Tibial nerve (tissue), 3 donors: Measurements from ENCODE around the gene SYTL3.

ENCODE experiments used
- POLR2A ChIP-seq, 2 donors: fragments of 450-650 bp; IDR thresholded peaks; one replicate each; pipeline ENCODE4 v1.6.1; 2017; ENCODE audit warnings: antibody characterized with exemption in 2 of 2, mild to moderate bottlenecking in 2 of 2, moderate library complexity in 2 of 2
- TF ChIP-seq, protein P1 (sequence below), 5 experiments: fragments of 200-600 bp in 3 of 5; fragments of 450-650 bp in 2 of 5; sonication (generic) in 3 of 5; IDR thresholded peaks; one replicate each; pipeline ENCODE4 v1.5.1; 2016 to 2019; ENCODE audit warnings: antibody characterized with exemption in 5 of 5, mild to moderate bottlenecking in 3 of 5, moderate library complexity in 2 of 5

DNA sequence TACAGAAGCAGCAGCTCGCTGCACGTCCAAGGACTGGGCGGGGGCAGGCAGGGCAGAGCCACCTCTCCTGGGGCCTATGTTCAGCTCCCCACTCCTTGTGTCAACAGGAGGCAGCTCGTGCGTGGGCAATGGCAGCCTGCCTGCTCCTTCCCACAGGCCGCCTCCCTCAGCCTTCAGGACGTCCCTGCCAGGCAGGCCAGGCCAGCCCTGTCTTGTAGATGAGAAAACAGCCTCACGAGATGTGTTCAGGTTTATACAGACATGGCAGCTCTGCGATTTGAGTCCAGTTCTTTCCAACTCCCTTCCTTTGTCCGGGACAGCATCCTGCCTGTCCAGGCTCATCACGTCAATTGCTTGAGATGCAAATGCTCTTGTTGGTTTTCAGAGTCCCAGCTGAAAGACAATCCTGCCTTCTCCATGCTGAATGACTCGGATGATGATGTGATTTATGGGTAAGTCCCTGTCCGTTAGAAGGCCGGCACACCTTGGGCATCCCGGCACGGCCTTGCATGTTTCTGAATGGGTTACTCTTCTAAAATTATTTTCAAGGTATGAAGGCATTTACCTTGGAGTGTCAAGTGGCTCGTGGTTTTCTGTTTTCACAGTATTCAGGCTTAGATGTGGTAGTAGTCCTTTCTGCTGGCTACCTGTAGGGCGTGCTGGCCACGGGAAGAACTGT lies 18.8 kb upstream of the SYTL3 start:
- TF ChIP-seq, protein P1, sequence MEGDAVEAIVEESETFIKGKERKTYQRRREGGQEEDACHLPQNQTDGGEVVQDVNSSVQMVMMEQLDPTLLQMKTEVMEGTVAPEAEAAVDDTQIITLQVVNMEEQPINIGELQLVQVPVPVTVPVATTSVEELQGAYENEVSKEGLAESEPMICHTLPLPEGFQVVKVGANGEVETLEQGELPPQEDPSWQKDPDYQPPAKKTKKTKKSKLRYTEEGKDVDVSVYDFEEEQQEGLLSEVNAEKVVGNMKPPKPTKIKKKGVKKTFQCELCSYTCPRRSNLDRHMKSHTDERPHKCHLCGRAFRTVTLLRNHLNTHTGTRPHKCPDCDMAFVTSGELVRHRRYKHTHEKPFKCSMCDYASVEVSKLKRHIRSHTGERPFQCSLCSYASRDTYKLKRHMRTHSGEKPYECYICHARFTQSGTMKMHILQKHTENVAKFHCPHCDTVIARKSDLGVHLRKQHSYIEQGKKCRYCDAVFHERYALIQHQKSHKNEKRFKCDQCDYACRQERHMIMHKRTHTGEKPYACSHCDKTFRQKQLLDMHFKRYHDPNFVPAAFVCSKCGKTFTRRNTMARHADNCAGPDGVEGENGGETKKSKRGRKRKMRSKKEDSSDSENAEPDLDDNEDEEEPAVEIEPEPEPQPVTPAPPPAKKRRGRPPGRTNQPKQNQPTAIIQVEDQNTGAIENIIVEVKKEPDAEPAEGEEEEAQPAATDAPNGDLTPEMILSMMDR (IDR thresholded peaks at IDR 0.05) = no peak
- no peak for TF ChIP-seq POLR2A (IDR thresholded peaks at IDR 0.05)
